SK-MEL-5 (cell line): ENCODE measurements around the gene ELL3. TPM values are rescaled to one million over a fixed set of nuclear protein-coding genes. Genes with fewer than 3 reads are reported as not detected.
A peak's percentile ranks its signal among the peaks of the same experiment; 100 is the strongest.

Experiments used
- DNase-seq: peaks from one replicate; pipeline ENCODE4 v3.0.0-alpha.2; 2016; ENCODE audit warnings: low read depth, low spot score
- in situ Hi-C: cut with HindIII; loops from 2 replicates; pipeline ENCODE4 v1.10.0; 2016; ENCODE audit warnings: low sequenced_read_pairs, high pct_unique_total_duplicates, low pct_unique_long_range_greater_than_20kb
- total RNA-seq: library from RNA; depleted of rRNA; stranded (reverse); fragments of >200 nt; shearing (Covaris generic); gene quantifications from 2 replicates; pipeline ENCODE4 v1.2.3, GENCODE V29; 2014

Gene ELL3
- total RNA-seq, 1 experiment from 2014 or later: 0.69 TPM

- no peak for DNase-seq
- in situ Hi-C loops: no loop called here
These were observed 17.7 kb upstream of the ELL3 start for GRCh38 chr15:43794269-43795037.

DNA sequence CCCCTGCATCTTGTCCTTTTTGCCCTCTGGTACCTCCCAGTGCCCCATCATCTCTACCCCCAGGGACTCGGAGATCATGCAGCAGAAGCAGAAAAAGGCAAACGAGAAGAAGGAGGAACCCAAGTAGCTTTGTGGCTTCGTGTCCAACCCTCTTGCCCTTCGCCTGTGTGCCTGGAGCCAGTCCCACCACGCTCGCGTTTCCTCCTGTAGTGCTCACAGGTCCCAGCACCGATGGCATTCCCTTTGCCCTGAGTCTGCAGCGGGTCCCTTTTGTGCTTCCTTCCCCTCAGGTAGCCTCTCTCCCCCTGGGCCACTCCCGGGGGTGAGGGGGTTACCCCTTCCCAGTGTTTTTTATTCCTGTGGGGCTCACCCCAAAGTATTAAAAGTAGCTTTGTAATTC, 16.9 kb upstream of the ELL3 start:
- in situ Hi-C loops: no loop called here
- no peak for DNase-seq

- in situ Hi-C loops: no loop called here
- DNase-seq: no peak
These were observed 16.2 kb upstream of the ELL3 start for GRCh38 chr15:43792761-43793476.

DNA sequence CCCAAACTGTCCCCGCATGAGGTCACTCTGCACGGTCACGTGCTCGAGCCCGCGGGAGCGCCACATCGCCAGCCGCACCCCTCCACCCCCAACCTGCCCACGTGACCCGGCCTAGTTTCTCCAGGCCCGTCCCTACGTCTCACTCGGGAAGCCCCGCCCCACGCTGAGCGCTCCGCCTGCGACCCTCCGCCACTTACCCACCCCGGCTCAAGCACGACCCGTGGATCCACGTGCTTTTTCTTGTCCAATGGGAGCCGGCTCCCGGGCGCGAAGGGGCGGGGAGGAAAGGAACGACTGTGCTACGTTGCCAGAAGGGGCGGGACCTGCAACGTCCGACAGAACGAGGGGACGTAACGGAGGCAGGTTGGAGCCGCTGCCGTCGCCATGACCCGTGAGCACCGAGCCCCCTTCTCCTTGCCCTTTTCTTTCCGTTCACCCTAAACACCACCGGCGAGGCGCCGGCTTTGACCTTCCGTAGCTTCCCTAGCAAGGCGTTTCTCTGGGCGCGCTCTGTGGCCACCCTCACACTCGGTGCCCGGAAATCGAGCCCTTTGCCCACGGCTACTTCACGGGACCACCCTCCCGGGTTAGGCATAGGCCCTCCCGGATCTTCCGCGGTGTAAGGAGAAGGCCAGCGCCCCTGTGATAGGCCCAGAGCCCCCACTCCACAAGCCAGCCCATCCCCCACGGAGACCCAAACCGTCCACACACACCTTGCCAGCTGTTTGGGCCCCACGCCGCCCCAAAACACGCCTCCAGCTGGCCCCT, 15.4 kb upstream of the ELL3 start, which contains the start of gene SERF2:
SERF2 (plus strand) TSS at position 328 of the 768 bp plus-strand sequence; CDS start at position 385, 57 bp downstream.
- peak; percentile 99 for DNase-seq
- in situ Hi-C loops: no loop called here

DNA sequence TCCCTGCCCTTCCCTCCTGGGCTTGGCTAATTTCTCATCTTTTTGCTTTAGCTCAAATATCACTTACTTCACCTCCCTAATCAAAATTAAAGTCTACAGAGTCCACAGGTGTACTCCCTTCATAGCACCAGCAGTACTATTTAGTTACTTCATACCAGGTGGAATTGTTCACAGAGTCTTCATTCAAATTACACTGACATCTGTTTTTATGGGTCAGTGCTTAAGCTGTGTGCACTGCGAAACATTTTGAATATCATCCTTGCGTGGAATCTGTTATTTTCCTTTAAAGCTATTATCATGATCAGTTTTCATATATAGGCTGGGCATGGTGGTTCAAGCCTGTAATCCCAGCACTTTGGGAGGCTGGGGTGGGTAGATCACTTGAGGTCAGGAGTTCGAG, 12.6 kb upstream of the ELL3 start:
- DNase-seq: no peak
- in situ Hi-C loops: no loop called here

- DNase-seq: no peak
- in situ Hi-C loops: no loop called here
These were observed 2.2 kb upstream of the ELL3 start for GRCh38 chr15:43779016-43779415.

DNA sequence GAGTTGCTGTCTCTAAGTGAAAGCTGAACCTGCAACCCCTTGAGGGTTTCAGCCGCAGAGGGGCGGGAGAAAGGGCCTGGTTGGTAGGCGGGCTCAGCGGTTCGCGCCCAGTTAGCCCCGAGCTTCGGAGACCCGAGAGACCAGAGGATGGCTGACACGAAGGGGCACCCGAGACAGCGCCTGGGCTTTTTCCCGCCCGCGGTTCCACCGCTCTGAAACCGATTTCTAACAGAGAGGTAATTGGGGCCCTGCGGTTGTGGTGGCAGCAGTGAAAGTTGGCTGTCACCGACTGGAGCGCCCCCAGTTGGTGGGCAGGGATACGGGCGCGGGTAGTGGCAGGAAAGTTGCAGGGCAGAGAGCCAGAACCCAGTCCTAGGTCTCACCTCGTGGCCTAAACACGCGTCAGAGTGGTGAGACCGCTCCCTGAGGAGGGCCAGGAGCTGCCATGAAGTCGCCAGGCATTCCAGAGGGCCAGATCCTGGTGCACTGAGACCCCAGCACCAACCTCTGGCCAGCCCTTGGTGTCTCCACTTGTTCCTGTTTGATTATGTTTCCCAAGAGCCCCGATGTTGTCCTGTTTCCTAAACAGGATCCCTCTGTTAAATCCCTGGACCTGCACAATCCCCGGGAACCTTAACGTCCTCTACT, 625 bp upstream of the ELL3 start:
- in situ Hi-C loops: no loop called here
- peak; percentile 86 for DNase-seq

- in situ Hi-C loops: no loop called here
- DNase-seq: no peak
These were observed 557 bp downstream of the ELL3 start for GRCh38 chr15:43776101-43776717.

- DNase-seq: peak; percentile 52
- in situ Hi-C loops: no loop called here
These were observed 1.3 kb downstream of the ELL3 start for GRCh38 chr15:43775411-43775965.

GRCh38 chr15:43774062-43774461, 2.7 kb downstream of the ELL3 start:
- in situ Hi-C loops: no loop called here

GRCh38 chr15:43772624-43773023, 4.1 kb downstream of the ELL3 start:
- in situ Hi-C loops: no loop called here
- no peak for DNase-seq

More at GRCh38 chr15:43774062-43774461, 2.7 kb downstream of the ELL3 start:
- no peak for DNase-seq

DNA sequence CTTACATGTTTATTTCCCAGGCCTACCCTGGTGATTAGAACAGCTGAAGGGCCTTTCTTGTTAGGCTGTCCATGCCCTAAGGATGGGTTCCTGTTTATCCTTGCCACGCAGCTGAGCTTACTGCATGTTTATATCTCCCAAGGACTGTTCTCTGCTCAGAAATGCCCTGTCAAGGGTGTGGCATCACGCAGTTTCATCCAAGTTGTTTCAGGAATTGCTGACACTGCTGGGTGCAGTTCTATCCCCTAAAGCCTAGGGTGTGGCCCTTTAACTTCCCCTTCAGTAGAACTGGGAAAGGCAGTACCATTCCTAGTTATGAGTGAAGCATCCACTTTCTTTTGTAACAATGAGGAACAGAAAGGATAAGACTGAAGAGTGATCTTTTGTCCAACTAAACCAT, 5.0 kb downstream of the ELL3 start:
- no peak for DNase-seq
- in situ Hi-C loops: no loop called here

GRCh38 chr15:43769584-43770228, 7.1 kb downstream of the ELL3 start:
- in situ Hi-C loops: no loop called here

DNA sequence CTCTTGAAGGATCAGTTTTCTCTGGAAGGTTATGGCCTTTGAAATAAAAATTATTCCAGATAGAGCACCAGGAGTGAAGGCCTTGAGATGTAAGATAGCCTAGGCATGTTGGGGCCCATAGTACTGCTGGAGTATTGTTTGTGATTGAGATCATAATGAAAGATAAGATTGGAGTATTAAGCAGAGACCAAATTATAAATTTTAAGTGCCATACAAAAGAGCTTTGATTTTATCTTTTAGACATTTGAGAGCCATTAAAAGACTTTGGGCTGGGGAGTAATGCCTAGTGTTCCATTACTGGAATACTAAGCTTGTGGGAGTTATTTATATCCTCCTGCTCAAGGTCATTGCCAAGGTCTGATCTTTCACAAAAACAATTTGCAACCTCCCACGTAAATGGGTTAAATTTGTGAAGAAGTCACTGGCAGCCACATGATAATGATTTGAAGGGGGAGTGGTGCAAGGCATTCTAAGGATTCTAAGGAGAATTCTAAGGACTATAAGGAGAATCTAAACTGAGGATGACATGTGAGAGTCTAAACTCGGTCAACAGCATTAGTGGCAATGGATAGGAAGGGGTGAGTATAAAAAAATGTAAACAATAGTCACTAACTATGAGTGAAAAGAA, 12.8 kb downstream of the ELL3 start:
- DNase-seq: no peak
- in situ Hi-C loops: no loop called here

More at GRCh38 chr15:43769584-43770228, 7.1 kb downstream of the ELL3 start:
- DNase-seq: peak; percentile 75

- in situ Hi-C loops: no loop called here
- no peak for DNase-seq
These were observed 13.9 kb downstream of the ELL3 start for GRCh38 chr15:43762824-43763223.

GRCh38 chr15:43751885-43752284, 24.9 kb downstream of the ELL3 start:
- in situ Hi-C loops: no loop called here
- DNase-seq: no peak
